ENCODE results near the gene BANF2.
"Not testable (repeated sequence)": the region's sequence is repeated elsewhere in the genome, so short reads cannot be mapped to it uniquely, and the experiment has no call there.

The BANF2 gene

DNA sequence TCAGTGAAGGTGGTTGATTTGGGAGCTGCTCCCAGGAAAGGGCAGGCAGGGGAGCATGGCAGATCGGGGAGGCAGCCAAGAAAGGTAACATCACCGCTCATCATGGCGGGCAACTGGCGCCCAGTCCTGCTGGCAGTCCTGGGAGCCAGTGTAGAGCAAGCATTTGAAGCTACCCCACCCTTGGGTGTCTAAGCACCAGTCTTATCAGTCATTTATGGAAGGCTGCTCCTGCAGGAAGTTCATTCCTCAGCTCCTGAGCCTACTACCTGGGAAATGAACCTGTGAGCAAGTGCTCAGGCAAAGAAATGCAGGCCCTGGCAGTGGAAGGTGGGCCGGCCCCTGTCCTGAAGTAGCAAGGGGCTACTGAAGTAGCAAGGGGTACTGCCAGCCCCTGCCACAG is 41.5 kb downstream of the BANF2 start:
- no peak for DNase-seq

DNA sequence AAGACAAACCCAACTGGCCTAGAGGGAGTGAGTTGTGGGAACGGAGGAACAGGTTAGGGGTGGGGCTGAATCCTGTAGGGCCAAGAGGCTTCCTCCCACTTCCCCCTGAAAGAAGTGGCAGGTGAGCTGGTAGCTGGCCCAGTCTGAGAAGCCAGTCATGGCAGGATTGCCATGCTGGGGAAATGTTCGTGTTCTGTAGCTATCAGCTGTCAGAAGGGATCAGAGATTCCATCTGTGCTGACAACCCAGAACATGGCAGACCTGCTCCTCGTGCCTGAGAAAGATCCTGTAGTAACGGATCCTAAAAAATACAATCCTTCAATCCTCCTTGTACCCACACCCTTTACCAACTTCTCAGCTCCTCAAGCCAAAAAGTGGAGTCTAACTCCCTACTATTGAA is 43.0 kb downstream of the BANF2 start:
- DNase-seq = no peak

DNA sequence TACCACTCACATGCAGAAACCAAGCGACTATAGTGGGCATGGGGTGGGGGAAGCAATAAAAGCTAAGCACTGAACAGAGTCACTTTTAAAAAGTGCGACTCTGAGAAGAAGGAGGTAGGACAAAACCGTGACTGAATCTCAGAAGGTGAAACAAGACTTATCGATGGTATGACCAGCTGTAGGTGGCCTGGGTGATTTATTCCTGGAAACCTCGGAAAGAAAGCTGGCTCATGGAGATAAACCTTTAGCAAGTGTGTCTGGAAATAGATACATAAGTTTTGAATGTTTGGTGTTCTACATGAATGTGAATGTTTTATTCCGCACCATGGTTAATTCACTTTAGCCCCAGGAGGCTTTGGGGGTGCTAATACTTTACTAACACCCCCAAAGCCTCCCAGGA is 43.9 kb downstream of the BANF2 start:
- DNase-seq = no peak

DNA sequence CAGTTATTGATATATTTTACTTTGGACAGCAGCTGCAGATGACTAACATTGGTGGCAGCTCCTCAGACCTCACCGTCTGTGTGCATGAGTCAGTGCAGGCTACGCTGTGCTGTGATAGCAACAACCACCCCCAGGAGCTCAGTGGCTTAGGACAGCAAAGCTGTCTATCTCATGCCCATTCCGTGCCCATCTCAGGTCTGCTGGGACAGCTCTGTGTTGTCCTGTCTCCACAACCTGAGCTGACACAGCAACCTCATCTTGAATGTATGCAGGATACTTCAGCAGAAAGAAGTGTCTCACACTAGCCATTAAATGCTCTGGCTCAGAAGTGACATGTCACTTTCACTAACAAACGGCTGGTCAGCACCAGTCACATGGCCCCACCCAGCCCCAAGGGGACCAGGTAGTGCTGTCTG is 47.7 kb downstream of the BANF2 start:
- DNase-seq = no peak

DNA sequence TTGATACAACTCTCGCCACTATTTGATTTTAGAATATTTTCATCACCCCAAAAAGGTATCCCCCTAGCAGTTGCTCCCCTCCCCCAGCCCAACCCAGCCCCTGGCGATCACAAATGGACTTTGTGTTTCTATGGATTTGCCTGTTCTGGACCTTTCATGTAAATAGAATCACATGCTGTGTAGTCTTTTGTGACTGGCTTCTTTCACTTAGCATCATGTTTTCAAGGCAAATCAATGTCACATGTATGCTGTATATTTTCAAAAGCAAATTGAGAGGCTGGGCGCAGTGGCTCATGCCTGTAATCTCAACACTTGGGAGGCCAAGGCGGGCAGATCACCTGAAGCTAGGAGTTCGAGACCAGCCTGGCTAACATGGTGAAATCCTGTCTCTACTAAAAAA is 48.5 kb downstream of the BANF2 start:
- DNase-seq = no peak

DNA sequence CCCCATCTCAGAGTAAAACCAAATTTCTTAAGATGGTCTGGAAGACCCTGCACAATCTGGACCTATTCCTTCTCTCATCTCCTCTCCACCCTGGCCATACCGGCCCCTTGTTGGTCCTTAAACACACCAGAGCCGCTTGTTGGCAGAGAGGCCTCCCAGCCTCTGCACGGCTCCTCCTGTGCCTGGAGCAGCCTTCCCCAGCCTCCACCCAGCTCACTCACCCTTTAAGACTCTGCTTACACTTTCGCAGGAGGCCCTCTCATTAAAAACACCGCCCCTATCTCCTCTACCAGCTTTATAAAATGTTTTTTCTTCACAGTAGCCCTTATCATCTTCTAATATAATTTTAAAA is 49.8 kb downstream of the BANF2 start:
- DNase-seq = no peak

DNA sequence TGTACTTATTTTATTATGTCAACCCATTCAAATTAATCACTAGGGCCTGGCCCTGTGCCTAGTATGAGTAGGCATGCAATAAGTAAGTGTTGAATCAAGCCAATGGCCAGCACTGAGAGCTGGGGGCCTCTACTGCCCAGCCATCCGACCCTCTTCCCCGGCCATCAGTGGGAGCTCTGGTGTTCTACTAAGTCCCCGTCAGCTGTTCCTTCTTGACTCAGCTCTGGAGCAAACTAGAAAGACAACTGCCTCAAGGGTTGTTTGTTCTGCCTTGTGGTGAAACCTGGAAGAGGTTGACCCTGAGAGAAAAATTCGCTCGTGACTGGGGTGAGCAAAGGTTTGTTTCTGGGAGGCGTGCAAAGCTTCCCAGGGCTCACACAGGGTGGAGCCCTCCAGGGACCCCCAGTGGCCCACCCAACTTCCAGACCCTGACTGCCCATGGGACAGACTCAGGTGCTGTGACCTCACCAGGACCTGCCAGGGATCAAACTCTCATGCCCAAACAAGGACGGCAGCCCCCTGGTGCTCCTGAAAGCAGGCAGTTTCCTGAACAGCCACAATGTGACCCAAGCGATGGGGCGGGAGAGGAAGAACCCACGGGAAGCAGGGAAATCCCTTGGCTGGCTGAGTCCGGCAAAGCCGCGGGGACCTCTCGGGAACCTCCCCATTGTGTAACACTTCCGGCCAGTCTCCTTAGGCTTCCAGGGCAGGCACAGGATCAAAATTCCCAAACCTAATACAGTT is 50.4 kb downstream of the BANF2 start:
- no peak for DNase-seq

DNA sequence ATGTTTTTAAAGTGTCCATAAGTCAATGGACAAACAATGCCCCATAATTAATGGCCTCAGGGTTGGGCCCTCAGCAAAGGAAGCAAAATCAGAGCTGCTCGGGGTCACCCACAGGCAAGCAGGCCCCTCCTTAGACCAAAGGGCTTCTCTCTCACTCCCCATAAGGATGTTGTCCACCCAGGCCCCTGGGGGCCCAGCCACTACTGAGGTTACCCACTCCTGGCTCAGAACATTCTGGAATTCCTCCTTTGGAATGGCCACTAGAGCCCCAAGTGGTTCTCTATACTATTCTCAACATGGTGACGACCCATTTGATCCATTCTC is 50.9 kb downstream of the BANF2 start:
- DNase-seq = no peak

DNA sequence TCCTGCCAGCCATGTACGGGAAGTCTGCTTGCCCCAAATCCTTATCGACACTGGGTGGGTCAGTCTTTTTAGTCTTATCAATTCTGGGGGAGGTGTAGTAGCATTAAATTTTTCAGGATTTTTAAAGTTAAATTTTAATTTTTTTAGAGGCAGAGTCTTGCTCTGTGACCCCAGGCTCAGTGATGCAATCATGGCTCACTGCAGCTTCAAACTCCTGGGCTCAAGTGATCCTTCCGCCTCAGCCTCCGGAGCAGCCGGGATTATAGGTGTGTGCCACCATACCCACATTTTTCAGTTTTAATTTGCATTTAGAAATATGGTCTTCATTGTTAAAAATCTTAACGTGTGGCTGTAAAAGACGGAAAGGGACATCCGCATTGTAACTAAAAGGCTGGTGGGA is 51.9 kb downstream of the BANF2 start:
- no peak for DNase-seq

DNA sequence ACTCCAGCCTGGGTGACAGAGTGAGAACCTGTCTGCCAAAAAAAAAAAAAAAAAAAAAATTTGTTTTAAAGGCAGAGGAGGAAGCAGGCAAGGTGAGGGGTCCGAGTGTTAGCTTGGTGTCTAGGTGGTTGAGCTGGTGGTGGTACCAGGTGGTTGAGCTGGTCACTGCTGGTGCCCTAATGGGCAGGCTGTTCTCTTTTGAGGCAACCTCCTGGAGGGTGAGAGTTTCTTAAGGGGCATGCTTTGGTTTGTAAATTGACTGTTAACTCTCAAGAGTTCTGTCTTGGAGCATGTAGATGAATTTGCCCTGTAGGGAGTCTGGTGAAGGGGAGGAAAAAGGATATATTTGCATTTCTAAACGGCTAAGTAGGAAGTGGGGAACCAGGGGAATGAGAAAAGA is 52.7 kb downstream of the BANF2 start:
- no peak for DNase-seq

DNA sequence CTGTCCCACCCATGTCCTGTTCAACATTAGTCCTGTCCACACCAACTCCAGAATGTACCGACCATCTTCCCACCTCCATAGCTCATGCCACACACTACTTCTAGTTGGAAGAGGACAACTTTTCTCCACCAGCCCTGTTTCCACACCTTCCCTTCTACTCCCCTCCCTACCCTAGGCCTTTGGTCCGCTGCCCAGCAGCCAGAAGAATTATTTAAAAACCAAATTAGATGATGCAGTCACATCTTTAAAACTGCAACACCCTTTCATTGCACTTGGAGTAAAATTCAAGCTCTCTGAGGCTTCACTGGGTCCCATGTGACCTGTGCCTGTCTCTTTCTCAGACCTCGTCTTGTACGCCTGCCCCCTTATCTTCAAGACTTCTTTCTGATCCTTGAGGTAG is 53.8 kb downstream of the BANF2 start:
- DNase-seq = no peak

DNA sequence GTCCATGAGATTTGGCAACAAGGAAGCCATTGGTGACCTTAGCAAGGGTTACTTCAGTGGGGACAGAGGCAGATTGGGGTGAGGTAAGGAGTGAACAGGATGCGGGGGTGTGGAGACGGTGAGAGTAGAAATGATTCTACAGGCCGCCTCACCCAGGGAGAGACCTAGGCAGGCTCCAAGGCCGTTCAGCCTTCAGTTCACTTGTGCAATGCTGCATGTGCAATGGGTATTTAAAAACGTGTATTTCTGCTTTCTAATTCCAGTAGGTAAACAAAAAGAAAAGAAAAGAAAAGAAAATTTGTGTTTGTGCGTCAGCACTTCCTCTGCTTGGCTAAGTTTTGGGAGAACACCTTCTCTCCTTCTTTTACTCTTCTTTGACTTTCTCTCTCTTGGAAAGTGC is 56.8 kb downstream of the BANF2 start:
- DNase-seq = no peak

DNA sequence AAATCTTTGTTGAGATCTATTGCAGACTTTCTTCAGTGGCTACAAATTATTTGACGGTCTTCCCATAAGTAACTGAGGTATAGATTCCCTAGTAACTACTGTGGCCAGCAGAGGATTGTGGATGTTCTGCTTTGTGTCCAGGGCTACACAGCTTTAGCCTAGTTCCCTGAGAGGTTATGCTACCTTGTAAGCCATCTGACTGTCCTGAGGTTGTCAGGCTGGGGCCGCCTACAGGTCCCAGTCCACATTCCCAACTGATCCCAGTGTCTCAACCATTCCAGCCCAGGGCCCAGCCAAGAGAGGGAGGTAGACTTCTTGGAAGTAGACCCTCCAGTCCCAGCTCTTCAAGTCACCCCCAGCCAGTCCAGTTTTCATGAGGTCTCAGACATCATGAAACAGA is 57.7 kb downstream of the BANF2 start:
- DNase-seq = no peak

DNA sequence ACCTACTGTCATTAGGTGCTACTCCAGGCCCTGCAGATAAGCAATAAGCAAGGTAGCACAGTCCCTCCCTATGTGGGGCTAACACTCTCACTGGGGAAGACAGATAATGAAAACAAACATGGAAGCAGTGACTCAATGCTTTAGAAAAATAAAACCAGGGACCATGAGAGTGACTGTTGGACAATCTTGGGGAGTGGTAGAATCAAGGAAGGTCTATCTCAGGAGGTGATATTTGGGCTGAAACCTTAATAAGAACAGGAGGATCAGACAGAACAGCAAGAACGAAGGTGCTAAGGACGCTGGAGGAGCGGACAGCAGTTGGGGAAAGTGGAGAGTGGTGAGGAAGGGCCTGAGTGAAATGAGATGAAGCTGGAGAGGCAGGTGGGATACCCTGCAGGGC is 58.2 kb downstream of the BANF2 start:
- no peak for DNase-seq

DNA sequence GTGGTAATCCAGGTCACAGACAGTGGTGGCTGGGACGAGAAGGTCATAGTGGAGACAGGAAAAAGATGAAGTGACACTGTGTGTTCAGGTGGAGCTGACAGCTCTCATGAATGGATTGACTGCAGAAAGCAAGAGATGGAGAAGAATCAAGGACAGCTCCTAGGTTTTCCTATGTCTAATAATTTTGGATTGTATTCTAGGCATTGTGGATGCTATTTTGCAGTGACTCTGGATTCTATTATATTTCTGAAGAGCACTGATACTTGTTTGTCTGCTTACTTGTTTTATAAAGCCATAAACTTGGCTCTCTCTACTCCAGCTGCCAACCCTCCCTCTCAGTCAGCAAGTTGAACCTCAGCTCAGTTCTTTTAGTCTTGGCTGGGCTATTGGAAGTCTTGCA is 58.7 kb downstream of the BANF2 start:
- no peak for DNase-seq

DNA sequence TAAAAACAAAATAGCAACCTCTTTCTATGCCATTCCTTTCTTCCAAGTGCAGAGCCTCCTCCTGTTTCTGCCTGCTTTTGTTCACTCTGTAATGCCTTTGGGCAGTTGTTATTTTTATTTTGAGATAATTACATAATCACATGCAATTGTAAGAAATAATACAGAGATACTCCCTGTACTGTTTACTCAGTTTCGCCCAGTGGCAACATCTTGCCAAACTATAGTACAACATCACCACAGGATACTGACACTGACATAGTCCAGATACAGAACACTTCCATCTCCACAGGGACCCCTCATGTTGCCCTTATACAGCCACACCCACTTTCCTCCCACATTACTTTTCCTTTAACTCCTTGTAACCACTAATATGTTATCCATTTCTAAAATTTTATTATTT is 59.7 kb downstream of the BANF2 start:
- no peak for DNase-seq

DNA sequence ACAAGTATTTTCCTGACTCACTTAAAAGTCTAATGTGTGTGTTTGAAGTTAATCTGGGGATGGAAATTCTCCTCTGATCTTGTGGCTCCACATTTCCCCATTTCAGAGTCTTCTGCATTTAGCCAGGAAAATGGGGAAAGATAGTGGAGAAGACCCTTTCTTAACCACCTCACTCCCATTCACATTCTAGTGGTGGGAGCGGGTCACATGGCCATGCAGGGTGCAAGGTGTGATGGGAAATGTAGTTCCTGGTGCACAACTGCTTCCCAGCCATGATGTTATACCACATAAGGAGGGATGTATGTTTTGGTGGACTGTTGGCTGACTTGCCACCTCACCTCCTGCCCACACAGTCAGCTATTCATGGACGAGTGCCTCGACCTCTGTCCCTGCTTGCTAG is 61.8 kb downstream of the BANF2 start:
- DNase-seq = no peak

DNA sequence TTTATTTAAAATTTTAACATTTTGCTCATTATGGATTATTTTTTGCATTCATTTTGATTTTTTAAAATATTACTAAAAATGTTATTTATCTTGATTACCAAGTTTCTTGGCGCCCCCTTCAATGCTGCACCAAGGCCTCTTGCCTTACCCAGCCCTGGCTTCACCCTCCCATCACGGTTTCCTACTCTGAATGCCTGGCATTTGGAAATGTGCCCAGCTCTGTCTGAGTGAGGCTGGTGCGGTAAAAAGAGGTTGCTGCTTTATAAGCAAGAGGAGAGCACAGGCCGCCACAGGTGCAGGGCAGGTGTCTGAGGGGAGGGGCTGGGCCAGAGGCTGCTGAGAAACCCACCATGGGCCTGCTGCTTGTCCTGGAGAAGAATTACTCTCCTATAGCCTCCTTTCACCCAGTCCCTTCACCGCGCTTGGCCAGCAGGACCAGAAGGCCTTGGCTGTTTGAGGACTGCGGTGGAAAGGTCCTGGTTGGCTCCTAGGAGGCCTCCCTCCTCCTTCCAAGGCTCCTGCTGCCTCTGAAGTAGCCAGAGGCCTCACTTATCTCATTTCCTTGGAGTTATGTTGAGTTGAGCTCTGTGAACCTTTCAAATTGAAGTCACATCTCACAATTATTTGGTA is 62.6 kb downstream of the BANF2 start:
- DNase-seq = no peak

DNA sequence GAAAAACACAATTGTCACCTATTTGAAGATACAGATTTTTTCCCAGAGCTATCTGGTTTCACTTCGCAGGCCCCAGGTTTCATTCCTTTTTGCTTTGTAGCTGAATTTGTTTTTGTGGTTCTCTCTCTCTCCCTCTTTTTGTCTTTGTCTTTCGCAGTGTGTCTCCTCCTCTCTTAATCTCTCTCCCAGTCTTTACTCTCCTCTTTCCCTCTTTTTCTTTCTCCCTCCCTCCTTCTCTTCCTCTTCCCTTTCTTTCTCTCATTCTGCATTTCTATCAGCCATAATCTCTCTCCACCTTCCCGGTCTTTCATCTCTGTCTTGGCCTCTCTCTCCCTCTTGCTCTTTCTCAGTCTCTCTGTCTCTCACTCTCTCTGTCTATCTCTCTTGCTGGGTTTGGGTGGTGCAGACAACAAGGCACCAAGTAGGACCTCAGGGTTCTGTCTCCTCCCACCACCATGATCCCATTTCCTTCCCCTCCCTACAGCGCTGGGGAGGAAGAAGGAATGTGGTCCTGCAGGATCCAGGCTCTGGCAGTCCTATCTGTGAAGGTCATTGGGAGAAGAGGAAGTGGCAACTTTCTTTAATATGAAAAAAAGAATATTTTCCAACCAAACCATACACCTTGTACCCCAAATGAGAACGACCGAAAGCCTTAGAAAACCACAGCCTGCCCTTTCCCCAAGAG is 63.2 kb downstream of the BANF2 start:
- no peak for DNase-seq

DNA sequence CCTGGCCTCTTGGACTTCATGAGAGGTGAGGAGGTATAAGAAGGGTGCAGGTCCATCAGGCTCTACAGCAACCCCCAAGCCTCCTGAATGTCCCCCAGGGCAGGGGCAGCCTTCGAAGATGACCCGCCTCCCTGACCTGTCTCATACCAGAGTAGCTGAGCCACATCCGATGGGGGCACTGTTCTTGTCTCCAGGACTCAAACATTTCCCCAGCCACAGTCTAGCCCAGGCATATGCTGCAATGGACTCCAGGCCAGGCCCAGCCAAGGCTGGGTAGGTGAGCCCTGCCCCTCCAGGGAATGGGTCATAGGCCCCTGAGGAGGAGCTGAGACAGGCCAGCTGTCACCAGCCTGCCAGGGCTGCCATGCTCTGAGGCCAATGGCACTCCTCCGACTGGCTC is 65.3 kb downstream of the BANF2 start:
- DNase-seq = no peak

DNA sequence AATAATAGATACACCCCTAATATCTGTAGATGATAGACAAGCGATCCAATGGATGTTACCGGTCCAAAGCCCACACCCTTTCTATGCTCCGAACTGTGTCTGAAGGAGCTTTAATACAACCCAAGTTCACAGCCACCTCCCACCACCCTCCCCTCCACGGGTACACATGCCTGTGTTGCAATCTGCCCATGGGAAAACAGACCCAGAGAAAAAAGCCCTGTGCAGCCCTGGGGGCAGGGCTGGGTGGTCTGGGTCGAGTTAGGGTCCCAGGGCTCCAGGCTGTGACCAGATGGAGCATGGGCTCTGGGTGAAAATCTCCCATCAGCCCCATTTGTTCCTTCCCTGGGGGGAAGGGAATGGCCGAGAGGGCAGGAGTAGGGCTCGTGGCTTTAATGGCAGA is 65.8 kb downstream of the BANF2 start:
- no peak for DNase-seq

DNA sequence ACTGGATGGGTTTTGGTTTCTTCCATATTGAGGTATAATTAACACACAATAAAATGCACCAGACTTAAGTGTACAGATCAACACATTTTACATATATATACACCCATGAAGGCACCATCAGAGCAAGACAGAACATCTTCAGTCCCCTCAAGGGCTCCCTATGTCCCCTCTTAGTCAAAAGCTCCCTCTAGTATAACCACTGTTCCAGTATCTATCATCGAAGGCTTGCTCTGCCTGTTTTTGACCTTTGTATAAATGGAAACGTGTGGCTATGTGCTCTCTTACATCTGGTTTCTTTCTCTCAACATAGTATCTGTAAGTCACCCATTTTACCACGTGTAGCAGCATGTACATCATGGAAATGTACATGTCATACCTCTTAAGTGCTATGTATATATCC is 66.5 kb downstream of the BANF2 start:
- no peak for DNase-seq

DNA sequence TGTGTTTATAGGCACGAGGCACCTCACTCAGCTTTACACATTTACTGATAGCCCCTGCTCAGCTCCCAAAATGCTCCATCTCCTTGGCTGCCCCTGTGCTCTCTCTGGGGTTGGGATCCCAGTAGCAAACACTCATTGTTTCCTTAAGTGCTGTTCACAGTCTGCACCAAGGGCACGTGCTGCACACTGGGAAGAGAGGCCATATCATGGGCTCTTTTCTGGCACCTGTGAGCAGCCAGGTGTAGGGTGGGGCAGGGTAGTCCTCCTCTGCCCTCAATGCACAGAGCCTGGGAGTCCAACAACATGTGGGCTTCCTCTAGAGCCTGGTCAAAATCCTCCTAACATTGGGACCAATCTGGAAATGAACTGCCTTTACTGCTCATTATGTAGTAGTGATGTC is 67.9 kb downstream of the BANF2 start:
- DNase-seq = no peak

DNA sequence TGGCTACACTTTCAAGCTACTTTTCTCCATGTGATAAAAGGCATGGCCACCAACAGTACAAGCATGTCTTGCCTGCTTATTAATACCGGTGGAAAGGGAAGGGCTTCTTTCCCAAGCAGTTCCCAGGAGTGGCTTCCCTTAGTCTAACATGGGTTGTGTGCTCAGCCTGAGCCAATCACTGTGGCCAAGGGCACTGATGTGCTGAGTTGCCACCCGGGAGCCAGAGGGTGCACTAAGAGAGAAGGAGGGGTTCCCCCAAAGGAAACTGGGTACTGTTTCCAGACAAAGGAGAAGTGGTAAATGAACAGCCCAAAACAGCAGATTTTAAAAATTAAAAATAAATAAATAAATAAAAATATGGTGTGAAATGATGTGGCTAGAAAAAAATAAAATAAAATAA is 68.5 kb downstream of the BANF2 start:
- DNase-seq = no peak

DNA sequence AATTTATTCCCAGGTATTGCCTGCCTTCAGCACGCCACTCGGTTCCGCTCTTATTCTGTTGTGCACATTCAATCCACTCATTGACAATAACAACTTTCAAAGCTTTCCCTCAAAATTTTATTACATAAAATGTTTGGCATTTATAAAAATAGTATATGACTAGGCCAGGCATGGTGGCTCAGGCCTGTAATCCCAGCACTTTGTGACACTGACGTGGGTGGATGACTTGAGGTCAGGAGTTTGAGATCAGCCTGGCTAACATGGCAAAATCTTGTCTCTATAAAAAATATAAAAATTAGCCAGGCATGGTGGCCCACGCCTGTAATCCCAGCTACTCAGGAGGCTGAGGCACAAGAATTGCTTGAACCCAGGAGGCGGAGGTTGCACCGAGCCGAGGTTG is 70.0 kb downstream of the BANF2 start:
- not testable (repeated sequence) for DNase-seq
